ENCODE data around the gene SMIM3. TPM values are rescaled to one million over a fixed set of nuclear protein-coding genes. Genes with fewer than 3 reads are reported as not detected.

Gene SMIM3, protein sequence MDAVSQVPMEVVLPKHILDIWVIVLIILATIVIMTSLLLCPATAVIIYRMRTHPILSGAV
- total RNA-seq (10 to 100 TPM; 12.3 to 57.4 (median 30.0) TPM), polyA plus RNA-seq (10 to 100 TPM; 22.1 to 25.7 (median 25.1) TPM)
- long read RNA-seq, donor 1, transcript SMIM3-201 (2 exons, 2,332 nt): major isoform, 12 of 12 reads
- long read RNA-seq, donor 1, partial matches to known transcripts: 0 of 12 reads
- long read RNA-seq, donor 1, other reads (novel, unspliced or antisense): 0 of 12 reads
- long read RNA-seq, donor 2, transcript SMIM3-201 (2 exons, 2,332 nt): major isoform, 11 of 11 reads
- long read RNA-seq, donor 2, partial matches to known transcripts: 0 of 11 reads
- long read RNA-seq, donor 2, other reads (novel, unspliced or antisense): 0 of 11 reads
- long read RNA-seq, donor 3, partial matches to known transcripts: 7 of 11 reads
- long read RNA-seq, donor 3, other reads (novel, unspliced or antisense): 0 of 11 reads
- long read RNA-seq, donor 4, transcript SMIM3-201 (2 exons, 2,332 nt): major isoform, 52 of 57 reads
- long read RNA-seq, donor 4, partial matches to known transcripts: 5 of 57 reads
- long read RNA-seq, donor 4, other reads (novel, unspliced or antisense): 0 of 57 reads
- long read RNA-seq, donor 5, transcript SMIM3-201 (2 exons, 2,332 nt): major isoform, 79 of 81 reads
- long read RNA-seq, donor 5, partial matches to known transcripts: 0 of 81 reads
- long read RNA-seq, donor 5, other reads (novel, unspliced or antisense): 2 of 81 reads
- long read RNA-seq, donor 6, transcript SMIM3-201 (2 exons, 2,332 nt): major isoform, 33 of 36 reads
- long read RNA-seq, donor 6, partial matches to known transcripts: 0 of 36 reads
- long read RNA-seq, donor 6, other reads (novel, unspliced or antisense): 3 of 36 reads
- long read RNA-seq, donor 7, transcript SMIM3-201 (2 exons, 2,332 nt): major isoform, 7 of 7 reads
- long read RNA-seq, donor 7, partial matches to known transcripts: 0 of 7 reads
- long read RNA-seq, donor 7, other reads (novel, unspliced or antisense): 0 of 7 reads
- long read RNA-seq, donor 8, transcript SMIM3-201 (2 exons, 2,332 nt): major isoform, 13 of 13 reads
- long read RNA-seq, donor 8, partial matches to known transcripts: 0 of 13 reads
- long read RNA-seq, donor 8, other reads (novel, unspliced or antisense): 0 of 13 reads
- long read RNA-seq, donor 9, partial matches to known transcripts: 6 of 9 reads
- long read RNA-seq, donor 9, other reads (novel, unspliced or antisense): 0 of 9 reads
- long read RNA-seq, donor 10: 0 reads

DNA sequence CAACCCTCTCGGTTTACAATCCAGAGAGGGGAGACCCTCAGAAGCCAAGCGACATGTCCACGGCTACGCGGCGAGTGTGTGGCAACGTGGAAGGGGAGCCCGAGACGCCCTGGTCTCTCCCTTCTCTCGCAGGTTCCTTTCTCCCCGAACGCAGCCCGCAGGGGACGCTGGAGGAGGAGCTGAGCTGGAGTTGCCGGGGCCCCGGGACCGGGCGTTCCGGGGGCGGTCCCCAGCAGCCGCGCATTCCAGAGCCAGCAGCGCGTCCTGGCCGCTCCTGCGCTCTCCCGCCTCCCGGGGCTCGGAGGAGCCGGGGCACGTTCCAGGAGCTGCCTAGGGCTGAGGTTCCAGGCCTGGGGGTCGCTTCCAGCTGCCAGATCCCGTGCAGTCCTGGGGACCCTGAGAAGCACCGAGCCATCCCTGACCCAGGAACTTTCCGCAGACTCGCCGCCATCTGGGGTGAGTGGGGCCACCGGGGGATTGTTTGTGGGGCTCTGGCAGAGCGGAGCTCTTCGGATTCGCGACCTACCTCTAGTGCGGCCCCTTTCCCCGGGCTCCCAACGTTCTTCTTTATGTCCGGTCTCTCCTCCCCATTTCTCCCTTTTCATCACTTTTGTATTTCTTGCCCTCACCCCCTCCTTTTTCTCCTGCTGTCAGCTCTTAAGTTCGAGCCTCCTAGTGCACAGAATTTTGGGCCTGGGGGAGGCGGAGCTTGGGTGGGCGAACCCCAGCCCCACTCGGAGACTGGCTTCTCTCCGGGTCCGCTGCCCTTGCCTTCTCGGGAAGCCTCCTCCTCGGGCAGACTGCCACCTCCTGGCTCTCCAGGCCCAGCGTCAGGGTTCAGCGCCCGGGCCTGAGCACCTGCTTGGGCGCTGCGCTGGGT, at the start of gene SMIM3:
SMIM3 (plus strand) TSS at position 241 of the 880 bp plus-strand sequence. CDS start 16,684 bp downstream, outside the sequence.
- peak; percentile 82 to 90 (median 86) for DNase-seq
- Histone ChIP-seq H3K4me1 (replicated peaks in 1 of 2) (peaks cover 38 to 56% of the 10 kb centered on the region in 2 donors), H3K4me3 (peak within 1 kb of the TSS; percentile 44 to 91 (median 81)), H3K36me3 (replicated peaks in 1 of 2) (no peaks in the 10 kb centered on the region), H3K27ac (peak within 1 kb of the TSS; percentile 68 to 96 (median 85)), H3K9me3 (replicated peaks in 1 of 3) (no peaks in the 10 kb centered on the region), H3K27me3 (no peaks in the 10 kb centered on the region)
- WGBS, 4 donors: 1 to 2% (median 1%) methylated on average over 11 to 59 of the region's 59 CpGs
- intact Hi-C loops (cut with DNase I): no loop called here
- TF ChIP-seq CTCF (IDR thresholded peaks at IDR 0.05) (peak in 5 of 6 experiments; percentile 15 to 43 (median 37)), POLR2A (IDR thresholded peaks at IDR 0.05) (peak; percentile 51 to 81)

DNA sequence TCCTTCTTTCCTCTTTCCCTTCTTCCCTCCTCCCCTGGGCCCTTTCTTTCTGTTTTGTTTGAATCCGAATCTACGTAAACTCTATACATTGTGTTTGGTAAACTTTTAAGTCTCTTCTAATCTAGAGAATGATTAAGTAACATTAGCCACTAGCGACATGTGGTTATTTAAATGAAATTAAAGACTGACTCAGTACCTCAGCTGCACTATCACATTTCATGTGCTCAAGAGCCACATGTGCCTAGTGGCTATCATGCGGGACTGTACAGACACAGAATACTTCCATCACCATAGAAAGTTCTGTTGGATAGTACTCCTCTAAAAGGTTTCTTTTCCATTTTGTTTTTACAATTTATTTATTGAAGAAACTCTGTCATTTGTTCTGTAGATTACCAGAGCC, 48.7 kb upstream of the SMIM3 start:
- H3K36me3 ChIP-seq (replicated peaks in 1 of 2): peaks cover 0 to 83% of the 10 kb centered on the region in 2 donors
- DNase-seq: no peak
- TF ChIP-seq CTCF (IDR thresholded peaks at IDR 0.05) (no peak), POLR2A (IDR thresholded peaks at IDR 0.05) (no peak)
- intact Hi-C loops (cut with DNase I): no loop called here
- no peaks in the 10 kb centered on the region for H3K27me3 ChIP-seq
- no peaks in the 10 kb centered on the region for H3K4me1 ChIP-seq (replicated peaks in 1 of 2)
- H3K27ac ChIP-seq: no peak overlapping the region
- WGBS, 4 donors: 90 to 94% (median 94%) methylated on average over 4 of the region's 4 CpGs
- no peaks in the 10 kb centered on the region for H3K9me3 ChIP-seq (replicated peaks in 1 of 3)
- H3K4me3 ChIP-seq: no peak overlapping the region

DNA sequence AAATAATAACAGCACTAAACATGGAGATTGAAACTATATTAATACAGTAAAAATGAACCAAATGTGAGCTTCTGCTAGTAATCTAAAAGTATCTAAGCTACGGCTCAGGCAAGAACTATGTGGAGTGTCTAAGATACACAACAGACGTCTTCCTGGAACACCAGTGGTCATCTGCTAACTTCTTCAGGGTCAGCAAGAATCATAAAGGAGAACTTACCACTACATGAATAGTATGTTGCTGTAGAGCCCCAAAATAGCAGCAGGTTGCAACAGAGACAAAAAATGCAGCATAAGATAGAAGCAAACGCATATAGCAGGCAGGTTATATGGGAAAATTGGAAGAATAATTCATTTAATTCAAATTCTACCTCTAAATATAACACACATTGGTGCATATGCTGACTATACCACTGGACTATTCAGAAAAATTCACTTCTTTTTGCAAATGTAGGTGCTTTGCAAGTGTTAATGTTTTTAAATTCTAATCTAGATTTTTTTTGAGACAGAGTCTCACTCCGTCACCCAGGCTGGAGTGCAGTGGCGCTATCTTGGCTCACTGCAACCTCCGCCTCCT, 46.8 kb upstream of the SMIM3 start:
- Histone ChIP-seq H3K27me3 (no peaks in the 10 kb centered on the region), H3K36me3 (replicated peaks in 1 of 2) (peaks cover 0 to 64% of the 10 kb centered on the region in 2 donors), H3K27ac (peak overlapping the region in 3 of 5 donors; percentile 11 to 62 (median 52)), H3K4me1 (replicated peaks in 1 of 2) (peaks cover 0 to under 1% of the 10 kb centered on the region in 2 donors), H3K4me3 (no peak overlapping the region), H3K9me3 (replicated peaks in 1 of 3) (no peaks in the 10 kb centered on the region)
- TF ChIP-seq POLR2A (IDR thresholded peaks at IDR 0.05) (no peak), CTCF (IDR thresholded peaks at IDR 0.05) (no peak)
- 85 to 87% (median 87%) methylated on average over 6 of the region's 6 CpGs for WGBS, 4 donors
- peak in 1 of 7 donors; percentile 29 for DNase-seq
- intact Hi-C loops (cut with DNase I): no loop called here

Data from adrenal gland (tissue), 19 donors.